OCI-LY3 (cell line): Measurements from ENCODE around the gene RBPJ.
"Not testable (repeated sequence)": the region's sequence is repeated elsewhere in the genome, so short reads cannot be mapped to it uniquely, and the experiment has no call there.

Experiments
- H2AFZ ChIP-seq: fragments of 200-600, 300-600 bp; shearing (Covaris generic); 2 replicates; pipeline ENCODE4 v1.6.0; 2014; ENCODE audit warnings: antibody characterized with exemption, low read depth, low read length
- H3K27ac ChIP-seq: fragments of 200-600, 300-600 bp; sonication (generic); 2 replicates; pipeline ENCODE4 v1.5.1; 2014; ENCODE audit warnings: mild to moderate bottlenecking, low read length, moderate library complexity, mixed read lengths
- H3K27me3 ChIP-seq: fragments of 200-600, 300-600 bp; sonication (generic); 2 replicates; pipeline ENCODE4 v1.6.1; 2014; ENCODE audit warnings: low read depth, low read length, mixed read lengths
- H3K36me3 ChIP-seq: fragments of 200-600, 300-600 bp; sonication (generic); replicated peaks from 2 replicates; pipeline ENCODE3; 2014; ENCODE audit warnings: low read depth, low read length, mixed read lengths
- H3K4me1 ChIP-seq: fragments of 300-600, 200-600 bp; sonication (generic); 2 replicates; pipeline ENCODE4 v1.6.1; 2014; ENCODE audit warnings: low read length, mixed read lengths
- H3K4me2 ChIP-seq: fragments of 200-600, 300-600 bp; sonication (generic); 2 replicates; pipeline ENCODE4 v1.6.1; 2014; ENCODE audit warnings: low read length, mixed read lengths
- H3K4me3 ChIP-seq: fragments of 300-600, 200-600 bp; sonication (generic); 2 replicates; pipeline ENCODE4 v1.5.1; 2014; ENCODE audit warnings: antibody characterized with exemption, mild to moderate bottlenecking, low read length, moderate library complexity
- H3K79me2 ChIP-seq: fragments of 300-600, 200-600 bp; shearing (Covaris generic); 2 replicates; pipeline ENCODE4 v1.6.1; 2014; ENCODE audit warnings: mild to moderate bottlenecking, low read length, mixed read lengths
- H3K9ac ChIP-seq: fragments of 300-600, 200-600 bp; shearing (Covaris generic); 2 replicates; pipeline ENCODE4 v1.6.0; 2014; ENCODE audit warnings: mild to moderate bottlenecking, low read length, moderate library complexity
- H3K9me3 ChIP-seq: fragments of 200-600, 300-600 bp; shearing (Covaris generic); 2 replicates; pipeline ENCODE4 v1.6.1; 2014; ENCODE audit warnings: low read length, mixed read lengths; ENCODE audit not compliant: insufficient read depth
- H4K20me1 ChIP-seq: fragments of 200-600, 300-600 bp; sonication (generic); 2 replicates; pipeline ENCODE4 v1.6.1; 2016; ENCODE audit warnings: low read length, mixed read lengths; ENCODE audit not compliant: insufficient read depth
- EZH2phosphoT487 ChIP-seq: fragments of 200-600 bp; shearing (Covaris generic); IDR thresholded peaks from 2 replicates; pipeline ENCODE4 v1.6.1; 2018; ENCODE audit warnings: antibody characterized with exemption, mixed run types, low read depth
- TF ChIP-seq, protein P1 (sequence below): fragments of 200-600, 300-600 bp; sonication (generic); IDR thresholded peaks from 2 replicates; pipeline ENCODE4 v1.5.1; 2014; ENCODE audit warnings: antibody characterized with exemption, low read length, low read depth

RBPJ gene

DNA sequence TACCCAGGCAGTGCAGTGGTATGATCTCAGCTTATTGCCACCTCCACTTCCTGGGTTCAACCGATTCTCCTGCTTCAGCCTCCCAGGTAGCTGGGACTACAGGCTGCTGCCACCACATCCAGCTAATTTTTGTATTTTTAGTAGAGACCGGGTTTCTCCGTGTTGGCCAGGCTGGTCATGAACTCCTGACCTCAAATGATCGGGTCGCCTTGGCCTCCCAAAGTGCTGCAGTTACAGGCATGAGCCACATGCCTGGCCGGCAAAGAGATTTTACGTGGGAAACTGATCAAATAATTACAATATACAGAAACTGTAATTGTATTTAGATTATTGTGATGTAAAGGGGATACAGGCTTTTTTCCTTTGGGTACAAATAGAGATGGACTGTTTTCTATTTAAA is 33.7 kb downstream of the RBPJ start:
- H2AFZ ChIP-seq: no peak overlapping the region
- no peaks in the 10 kb centered on the region for H3K36me3 ChIP-seq
- H3K9me3 ChIP-seq: no peaks in the 10 kb centered on the region
- H3K79me2 ChIP-seq: peaks cover 100% of the 10 kb centered on the region
- H3K4me1 ChIP-seq: peaks cover 6% of the 10 kb centered on the region; the same call in 1 of the 2 replicates
- no peak overlapping the region for H3K4me2 ChIP-seq
- no peak for TF ChIP-seq EZH2phosphoT487
- no peak overlapping the region for H3K27ac ChIP-seq
- H3K4me3 ChIP-seq: no peak overlapping the region
- no peaks in the 10 kb centered on the region for H3K27me3 ChIP-seq
- H4K20me1 ChIP-seq: peaks cover 94% of the 10 kb centered on the region
- no peak overlapping the region for H3K9ac ChIP-seq

DNA sequence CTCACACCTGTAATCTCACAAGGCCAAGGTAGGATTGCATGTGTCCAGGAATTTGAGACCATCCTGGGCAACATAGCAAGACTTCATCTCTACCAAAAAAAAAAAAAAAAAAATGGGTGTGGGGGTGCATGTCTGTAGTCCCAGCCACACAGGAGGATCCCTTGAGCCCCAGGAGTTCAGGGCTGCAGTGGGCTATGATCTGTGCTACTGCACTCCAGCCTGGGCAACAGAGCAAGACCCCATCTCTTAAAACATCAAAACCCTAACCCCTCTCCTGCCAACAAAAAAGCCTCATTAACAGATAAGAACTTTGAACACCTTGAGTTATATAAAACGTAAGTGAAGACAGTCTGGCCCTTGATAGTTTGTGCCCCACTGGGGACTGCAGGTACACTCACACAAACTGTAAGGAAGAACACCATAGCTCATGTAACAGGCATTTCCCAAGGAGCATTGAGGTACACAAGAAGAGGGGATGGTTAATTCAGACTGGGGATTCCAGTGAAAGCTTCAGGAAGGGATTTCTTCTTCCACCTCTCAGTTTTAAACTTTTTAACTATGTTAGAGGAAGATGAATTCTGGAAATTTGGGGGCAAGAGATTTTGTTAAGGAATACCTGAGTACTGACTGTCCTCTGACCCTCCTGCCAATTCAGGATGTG is 34.7 kb downstream of the RBPJ start:
- no peak overlapping the region for H3K4me2 ChIP-seq
- no peak overlapping the region for H3K9ac ChIP-seq
- no peaks in the 10 kb centered on the region for H3K27me3 ChIP-seq
- H3K27ac ChIP-seq: no peak overlapping the region
- no peaks in the 10 kb centered on the region for H3K9me3 ChIP-seq
- H3K36me3 ChIP-seq: no peaks in the 10 kb centered on the region
- no peak overlapping the region for H3K4me3 ChIP-seq
- H4K20me1 ChIP-seq: peaks cover 93% of the 10 kb centered on the region
- peaks cover 11% of the 10 kb centered on the region for H3K4me1 ChIP-seq
- H3K79me2 ChIP-seq: peaks cover 100% of the 10 kb centered on the region
- H2AFZ ChIP-seq: no peak overlapping the region
- no peak for TF ChIP-seq EZH2phosphoT487
- TF ChIP-seq, protein P1, sequence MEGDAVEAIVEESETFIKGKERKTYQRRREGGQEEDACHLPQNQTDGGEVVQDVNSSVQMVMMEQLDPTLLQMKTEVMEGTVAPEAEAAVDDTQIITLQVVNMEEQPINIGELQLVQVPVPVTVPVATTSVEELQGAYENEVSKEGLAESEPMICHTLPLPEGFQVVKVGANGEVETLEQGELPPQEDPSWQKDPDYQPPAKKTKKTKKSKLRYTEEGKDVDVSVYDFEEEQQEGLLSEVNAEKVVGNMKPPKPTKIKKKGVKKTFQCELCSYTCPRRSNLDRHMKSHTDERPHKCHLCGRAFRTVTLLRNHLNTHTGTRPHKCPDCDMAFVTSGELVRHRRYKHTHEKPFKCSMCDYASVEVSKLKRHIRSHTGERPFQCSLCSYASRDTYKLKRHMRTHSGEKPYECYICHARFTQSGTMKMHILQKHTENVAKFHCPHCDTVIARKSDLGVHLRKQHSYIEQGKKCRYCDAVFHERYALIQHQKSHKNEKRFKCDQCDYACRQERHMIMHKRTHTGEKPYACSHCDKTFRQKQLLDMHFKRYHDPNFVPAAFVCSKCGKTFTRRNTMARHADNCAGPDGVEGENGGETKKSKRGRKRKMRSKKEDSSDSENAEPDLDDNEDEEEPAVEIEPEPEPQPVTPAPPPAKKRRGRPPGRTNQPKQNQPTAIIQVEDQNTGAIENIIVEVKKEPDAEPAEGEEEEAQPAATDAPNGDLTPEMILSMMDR: no peak

DNA sequence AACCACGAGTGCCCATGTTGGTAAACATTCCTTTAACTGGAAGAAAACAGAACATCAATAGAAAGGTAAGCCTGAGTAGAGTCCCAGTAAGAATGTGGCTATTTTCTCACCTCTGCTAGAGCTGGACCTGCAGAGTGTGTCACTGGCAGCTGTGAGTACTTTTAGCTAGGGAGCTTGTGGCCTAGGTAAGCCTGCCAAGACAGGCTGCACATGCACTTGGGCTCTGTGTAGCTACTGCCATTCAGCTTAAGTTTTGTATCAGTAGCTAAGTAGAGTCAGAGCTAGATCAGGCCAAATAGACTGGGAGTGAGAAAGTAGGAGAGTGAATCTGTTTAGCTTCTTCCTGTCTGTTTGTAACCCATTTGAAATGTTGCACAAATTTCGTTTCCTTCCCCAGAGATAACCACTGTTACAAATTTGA is 35.3 kb downstream of the RBPJ start:
- TF ChIP-seq EZH2phosphoT487: no peak
- TF ChIP-seq, protein P1: no peak
- Histone ChIP-seq H3K27ac (no peak overlapping the region), H4K20me1 (peaks cover 93% of the 10 kb centered on the region), H2AFZ (no peak overlapping the region), H3K4me3 (no peak overlapping the region), H3K79me2 (peaks cover 100% of the 10 kb centered on the region), H3K4me2 (no peak overlapping the region), H3K9me3 (no peaks in the 10 kb centered on the region), H3K36me3 (no peaks in the 10 kb centered on the region), H3K27me3 (no peaks in the 10 kb centered on the region), H3K9ac (no peak overlapping the region), H3K4me1 (peaks cover 17% of the 10 kb centered on the region)

DNA sequence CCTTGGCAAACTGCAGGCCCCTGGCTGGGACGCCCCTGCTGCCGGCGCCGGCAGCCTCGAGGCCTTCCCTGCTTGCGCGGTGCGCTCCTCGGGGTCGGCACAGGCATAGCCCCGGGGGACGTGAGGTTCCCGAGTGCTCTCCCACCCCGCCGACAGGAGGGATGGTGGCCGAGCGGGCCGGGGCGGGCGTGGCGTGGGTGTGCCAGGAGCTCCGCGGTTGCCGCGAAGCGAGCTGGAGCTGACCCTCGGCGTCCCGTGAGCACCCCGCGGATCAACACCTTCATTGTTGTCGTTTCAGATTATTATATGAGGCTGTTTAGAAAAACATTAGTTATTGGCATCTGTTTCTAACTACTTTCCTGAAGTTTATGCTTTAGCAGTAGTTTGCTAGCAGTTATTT is 38.7 kb downstream of the RBPJ start:
- H3K9ac ChIP-seq, H3K4me2 ChIP-seq, H3K9me3 ChIP-seq, H2AFZ ChIP-seq, H3K27ac ChIP-seq, H3K36me3 ChIP-seq, H3K27me3 ChIP-seq, H3K4me3 ChIP-seq: not testable (repeated sequence)
- H3K79me2 ChIP-seq: peaks cover 99% of the 10 kb centered on the region
- H3K4me1 ChIP-seq: peaks cover 28% of the 10 kb centered on the region
- H4K20me1 ChIP-seq: peaks cover 98% of the 10 kb centered on the region

DNA sequence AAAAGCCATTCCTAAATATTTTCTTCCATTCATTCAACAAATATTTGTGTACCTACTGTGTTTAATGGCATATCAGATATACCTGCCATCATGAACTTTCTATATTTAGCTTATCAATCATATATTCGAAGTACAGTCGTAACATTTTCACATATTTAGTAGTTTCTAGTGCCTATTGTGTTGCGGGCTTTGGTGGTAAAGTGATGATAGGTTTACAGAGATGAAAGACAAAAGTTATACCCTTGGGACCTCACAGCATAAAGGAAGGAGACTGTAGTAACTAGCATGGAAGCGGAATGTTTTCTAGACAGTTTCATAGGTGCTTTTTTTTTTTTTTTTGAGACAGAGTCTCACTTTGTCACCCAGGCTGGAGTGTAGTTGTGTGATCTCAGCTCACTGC is 39.5 kb downstream of the RBPJ start:
- Histone ChIP-seq H3K9me3 (no peaks in the 10 kb centered on the region), H3K79me2 (peaks cover 95% of the 10 kb centered on the region), H3K4me2 (no peak overlapping the region), H4K20me1 (peaks cover 97% of the 10 kb centered on the region), H3K4me1 (peaks cover 28% of the 10 kb centered on the region), H2AFZ (no peak overlapping the region), H3K9ac (no peak overlapping the region), H3K27me3 (no peaks in the 10 kb centered on the region), H3K4me3 (no peak overlapping the region), H3K36me3 (peaks cover 6% of the 10 kb centered on the region), H3K27ac (no peak overlapping the region)
- TF ChIP-seq EZH2phosphoT487: no peak
- TF ChIP-seq, protein P1: no peak
